ENCODE results near the gene UROS.

Gene UROS

GRCh38 chr10:125840955-125841354, 17.9 kb upstream of the UROS start:
- CTCF ChIA-PET, result no interaction called here
- POLR2A ChIA-PET, result interaction anchor here (1.3 kb wide), 1 partner anchor 15 kb away, joined by 3 read pairs; no protein-coding TSS in a partner anchor
- TF ChIP-seq NFRKB (IDR thresholded peaks at IDR 0.05) (no peak), SP1 (IDR thresholded peaks at IDR 0.05) (no peak), PKNOX1 (IDR thresholded peaks at IDR 0.05) (no peak), FOXM1 (IDR thresholded peaks at IDR 0.05; ENCODE audit: borderline replicate concordance) (no peak), HDGF (IDR thresholded peaks at IDR 0.05; ENCODE audit: borderline replicate concordance) (no peak), LEF1 (IDR thresholded peaks at IDR 0.05; ENCODE audit: borderline replicate concordance) (no peak), SUZ12 (IDR thresholded peaks at IDR 0.05) (no peak), ZNF384 (IDR thresholded peaks at IDR 0.05) (no peak), L3MBTL2 (conservative IDR thresholded peaks at IDR 0.05) (no peak), TARDBP (IDR thresholded peaks at IDR 0.05) (no peak), CTBP1 (IDR thresholded peaks at IDR 0.05; ENCODE audit: borderline replicate concordance) (no peak), BHLHE40 (IDR thresholded peaks at IDR 0.05; ENCODE audit: borderline replicate concordance) (no peak), ARNT (IDR thresholded peaks at IDR 0.05) (no peak)
- no peak for DNase-seq (ENCODE audit: extremely low spot score)

GRCh38 chr10:125840406-125840805, 17.3 kb upstream of the UROS start:
- CTCF ChIA-PET, result no interaction called here
- TF ChIP-seq NFRKB (IDR thresholded peaks at IDR 0.05) (no peak), FOXK2 (IDR thresholded peaks at IDR 0.05) (no peak), ZNF384 (IDR thresholded peaks at IDR 0.05) (no peak), FOXM1 (IDR thresholded peaks at IDR 0.05; ENCODE audit: borderline replicate concordance) (no peak), BHLHE40 (IDR thresholded peaks at IDR 0.05; ENCODE audit: borderline replicate concordance) (no peak), LEF1 (IDR thresholded peaks at IDR 0.05; ENCODE audit: borderline replicate concordance) (no peak), ARNT (IDR thresholded peaks at IDR 0.05) (no peak), TARDBP (IDR thresholded peaks at IDR 0.05) (no peak), SP1 (IDR thresholded peaks at IDR 0.05) (no peak), PKNOX1 (IDR thresholded peaks at IDR 0.05) (no peak), HDGF (IDR thresholded peaks at IDR 0.05; ENCODE audit: borderline replicate concordance) (no peak), CTBP1 (IDR thresholded peaks at IDR 0.05; ENCODE audit: borderline replicate concordance) (no peak), ELF4 (IDR thresholded peaks at IDR 0.05) (no peak), SUZ12 (IDR thresholded peaks at IDR 0.05) (no peak), FOXA1 (IDR thresholded peaks at IDR 0.05) (no peak), L3MBTL2 (conservative IDR thresholded peaks at IDR 0.05) (no peak)
- no peak for DNase-seq (ENCODE audit: extremely low spot score)
- POLR2A ChIA-PET, result interaction anchor here (1.3 kb wide), 1 partner anchor 15 kb away, joined by 3 read pairs; no protein-coding TSS in a partner anchor

- ChIA-PET CTCF (interaction anchor here (0.6 kb wide), 2 partner anchors 22 to 722 kb away, joined by 3 to 5 read pairs; no protein-coding TSS in a partner anchor), POLR2A (no interaction called here)
- TF ChIP-seq SUZ12 (IDR thresholded peaks at IDR 0.05) (no peak), CTBP1 (IDR thresholded peaks at IDR 0.05; ENCODE audit: borderline replicate concordance) (no peak), HDGF (IDR thresholded peaks at IDR 0.05; ENCODE audit: borderline replicate concordance) (no peak), PKNOX1 (IDR thresholded peaks at IDR 0.05) (no peak), SP1 (IDR thresholded peaks at IDR 0.05) (no peak), ELF4 (IDR thresholded peaks at IDR 0.05) (no peak), ARNT (IDR thresholded peaks at IDR 0.05) (no peak), ZNF384 (IDR thresholded peaks at IDR 0.05) (no peak), FOXK2 (IDR thresholded peaks at IDR 0.05) (no peak), FOXA1 (IDR thresholded peaks at IDR 0.05) (no peak), TARDBP (IDR thresholded peaks at IDR 0.05) (no peak), BHLHE40 (IDR thresholded peaks at IDR 0.05; ENCODE audit: borderline replicate concordance) (no peak)
- DNase-seq (ENCODE audit: extremely low spot score), result no peak
Observed at GRCh38 chr10:125838802-125839575, 15.9 kb upstream of the UROS start.

- POLR2A ChIA-PET, result no interaction called here
Observed at GRCh38 chr10:125836746-125837145, 13.7 kb upstream of the UROS start.

GRCh38 chr10:125828311-125828710, 5.3 kb upstream of the UROS start:
- DNase-seq (ENCODE audit: extremely low spot score), result no peak
- TF ChIP-seq ZNF384 (IDR thresholded peaks at IDR 0.05) (no peak), CTBP1 (IDR thresholded peaks at IDR 0.05; ENCODE audit: borderline replicate concordance) (no peak), L3MBTL2 (conservative IDR thresholded peaks at IDR 0.05) (no peak), LEF1 (IDR thresholded peaks at IDR 0.05; ENCODE audit: borderline replicate concordance) (no peak), BHLHE40 (IDR thresholded peaks at IDR 0.05; ENCODE audit: borderline replicate concordance) (no peak), ELF4 (IDR thresholded peaks at IDR 0.05) (no peak), FOXM1 (IDR thresholded peaks at IDR 0.05; ENCODE audit: borderline replicate concordance) (no peak), FOXA1 (IDR thresholded peaks at IDR 0.05) (no peak), ARNT (IDR thresholded peaks at IDR 0.05) (no peak), TARDBP (IDR thresholded peaks at IDR 0.05) (no peak), SUZ12 (IDR thresholded peaks at IDR 0.05) (no peak), PKNOX1 (IDR thresholded peaks at IDR 0.05) (no peak)
- ChIA-PET POLR2A (no interaction called here), CTCF (no interaction called here)

More at GRCh38 chr10:125836746-125837145, 13.7 kb upstream of the UROS start:
- TF ChIP-seq CTBP1 (IDR thresholded peaks at IDR 0.05; ENCODE audit: borderline replicate concordance) (no peak), FOXA1 (IDR thresholded peaks at IDR 0.05) (no peak), NFRKB (IDR thresholded peaks at IDR 0.05) (no peak), ZNF384 (IDR thresholded peaks at IDR 0.05) (no peak), SP1 (IDR thresholded peaks at IDR 0.05) (no peak), FOXK2 (IDR thresholded peaks at IDR 0.05) (no peak), FOXM1 (IDR thresholded peaks at IDR 0.05; ENCODE audit: borderline replicate concordance) (no peak), ARNT (IDR thresholded peaks at IDR 0.05) (no peak), ELF4 (IDR thresholded peaks at IDR 0.05) (no peak)
- CTCF ChIA-PET, result no interaction called here
- no peak for DNase-seq (ENCODE audit: extremely low spot score)
